NCI-H187 (cell line): ENCODE data around the gene HSPBAP1.
"Not testable (repeated sequence)": the region's sequence is repeated elsewhere in the genome, so short reads cannot be mapped to it uniquely, and the experiment has no call there.

ENCODE experiments used
- DNase-seq, 2 experiments: peaks; one replicate each; lab custom pipeline; 2025; lab: John Stamatoyannopoulos, UW

The HSPBAP1 gene

DNA sequence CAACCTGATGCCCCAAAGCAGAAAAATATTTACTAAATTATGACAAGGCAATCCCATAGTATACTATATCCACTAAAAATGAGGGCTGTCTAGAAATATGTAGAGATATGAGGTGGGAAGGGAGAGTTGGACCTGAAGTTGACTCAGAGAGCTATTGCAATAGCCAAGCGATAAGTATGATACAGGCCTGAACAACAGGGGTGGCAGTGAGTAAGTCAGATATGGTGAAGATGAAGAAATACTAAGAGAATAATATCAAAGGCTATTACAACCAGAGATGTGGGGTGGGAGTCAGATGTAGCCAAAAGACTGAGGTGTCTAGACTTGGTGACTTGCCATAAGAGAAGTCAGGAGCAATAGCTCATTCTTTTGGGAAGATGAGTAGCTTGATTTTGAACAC, 9.2 kb downstream of the HSPBAP1 start:
- no peak for DNase-seq

DNA sequence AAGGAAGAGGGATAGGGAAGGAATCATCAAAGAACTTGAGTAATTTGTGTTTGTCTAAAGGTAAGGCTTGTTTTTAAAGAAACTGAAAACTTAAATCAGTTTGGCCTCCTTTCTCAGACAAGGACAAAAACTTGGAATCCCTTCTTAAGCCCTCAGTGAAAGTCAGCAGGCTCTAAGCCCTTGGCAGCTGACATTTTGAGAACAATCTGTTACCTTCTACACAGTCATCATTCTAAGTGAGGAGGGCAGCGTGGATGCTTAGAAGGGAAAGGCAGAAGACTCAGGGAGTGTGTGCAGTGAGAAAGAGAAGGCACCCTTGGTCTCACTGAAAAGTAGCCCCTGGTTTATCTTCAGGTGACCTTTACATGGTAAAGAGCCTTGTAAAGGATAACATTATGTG, 10.8 kb downstream of the HSPBAP1 start:
- no peak for DNase-seq

DNA sequence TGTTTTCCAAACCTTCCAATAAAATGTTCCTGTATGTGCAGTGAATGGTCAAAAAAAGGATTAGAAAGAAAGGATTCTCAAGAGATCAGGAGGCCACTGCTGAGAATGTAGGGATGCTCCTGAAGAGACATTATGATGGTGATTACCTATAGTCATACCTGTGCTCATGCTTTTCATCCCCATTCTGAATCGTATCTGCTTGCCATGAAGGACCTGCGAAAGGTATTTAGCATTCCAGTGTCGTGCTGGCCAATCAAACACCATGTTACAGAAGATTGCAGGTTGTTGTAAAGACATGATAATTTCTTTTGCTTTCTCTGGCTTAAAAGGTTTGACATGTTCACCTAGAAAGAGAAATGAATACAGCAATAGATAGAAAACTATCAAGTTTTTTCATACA, 16.1 kb downstream of the HSPBAP1 start:
- no peak for DNase-seq

DNA sequence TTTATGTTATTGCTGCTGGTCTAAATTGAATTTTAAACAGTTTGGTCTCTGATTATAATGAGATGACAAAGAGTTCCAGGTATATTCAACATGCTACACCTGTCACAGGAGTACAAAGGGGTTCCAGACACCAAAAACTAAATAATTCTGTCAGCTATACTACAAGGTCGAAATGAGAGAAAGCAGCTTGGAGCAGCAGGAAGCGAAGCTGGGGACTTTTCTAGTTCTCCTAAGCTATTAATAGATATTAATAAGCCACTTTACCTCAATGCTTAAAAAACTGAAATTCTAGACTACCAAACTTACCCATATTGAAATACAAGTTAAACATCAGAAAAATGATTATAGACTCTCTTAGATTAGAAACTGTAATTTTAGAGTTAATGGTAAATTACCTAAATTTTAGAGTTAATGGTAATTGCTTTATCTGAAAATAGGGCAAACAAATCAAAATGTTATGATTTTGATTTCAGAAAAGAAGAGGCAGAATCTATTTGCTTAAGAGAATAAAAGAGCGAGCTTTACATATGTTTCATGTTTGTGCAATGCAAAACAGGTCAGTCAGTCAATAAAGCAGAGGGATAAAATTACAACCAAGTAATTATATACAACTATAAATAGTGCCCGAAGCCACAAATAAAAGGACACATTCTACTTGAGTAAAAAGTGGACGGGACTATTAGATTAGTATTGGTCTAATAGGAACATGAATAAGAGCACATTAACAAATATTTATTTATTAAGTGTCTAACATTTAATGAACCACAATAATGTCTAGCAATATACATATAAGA, 16.8 kb downstream of the HSPBAP1 start:
- DNase-seq: no peak

DNA sequence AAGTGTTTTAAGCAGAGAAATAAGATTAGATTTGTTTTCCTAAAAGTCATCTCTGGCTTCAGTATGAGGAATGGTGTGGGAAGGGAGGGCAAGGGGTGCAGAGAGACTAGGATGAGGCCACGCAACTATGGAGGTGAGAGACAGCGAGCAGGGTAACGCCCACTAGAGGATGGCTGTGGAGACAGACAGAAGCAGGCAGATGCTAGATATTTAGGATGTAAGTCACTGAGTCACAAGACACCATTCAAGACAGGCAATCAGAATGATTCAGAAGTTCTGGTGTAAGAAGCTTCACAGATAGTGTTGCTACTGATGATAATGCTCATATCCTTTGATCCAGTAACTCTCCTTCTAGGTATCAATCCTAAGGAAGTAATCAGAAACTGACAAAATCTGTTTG, 19.1 kb downstream of the HSPBAP1 start:
- no peak for DNase-seq

DNA sequence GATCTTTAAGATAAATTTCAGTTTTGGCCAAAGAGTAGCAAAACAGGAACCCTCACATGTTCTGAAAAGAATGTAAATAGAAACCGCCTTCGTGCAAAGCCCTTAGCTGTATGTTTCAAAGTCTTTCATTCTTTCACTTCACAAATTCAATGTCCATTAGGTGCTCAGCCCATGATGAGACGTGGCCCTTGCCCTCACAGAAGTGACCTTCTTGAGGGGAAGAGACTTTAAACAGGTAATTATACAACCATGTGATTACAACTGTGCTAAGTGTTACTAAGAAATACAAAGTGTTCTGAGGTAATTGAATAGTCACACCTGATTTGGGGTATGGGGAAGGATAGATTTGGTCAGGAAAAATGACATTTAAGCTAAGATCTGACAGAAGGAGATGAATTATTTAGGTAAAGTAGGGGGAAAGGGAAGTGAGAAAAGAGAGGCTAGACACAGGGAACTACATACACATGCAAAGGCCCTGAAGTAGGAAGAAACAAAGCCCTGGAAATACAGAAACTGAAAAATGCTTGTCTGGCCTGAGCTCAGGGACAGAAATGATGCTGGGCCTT, 19.6 kb downstream of the HSPBAP1 start:
- no peak for DNase-seq

DNA sequence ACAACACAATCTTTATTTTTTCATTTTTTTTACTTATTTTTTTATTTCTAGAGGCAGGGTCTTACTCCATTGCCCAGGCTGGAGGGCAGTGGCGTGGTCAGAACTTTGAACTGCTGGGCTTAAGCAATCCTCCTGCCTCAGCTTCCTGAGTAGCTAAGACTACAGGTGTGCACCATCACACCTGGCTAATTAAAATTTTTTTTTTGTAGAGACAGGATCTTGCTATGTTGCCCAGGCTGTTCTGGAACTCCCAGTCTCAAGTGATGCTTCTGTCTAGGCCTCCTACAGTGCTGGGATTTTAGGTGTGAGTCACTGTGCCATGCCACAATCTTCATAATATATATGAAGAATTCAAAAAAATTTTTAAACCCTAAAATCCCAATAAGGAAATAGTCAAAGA, 20.8 kb downstream of the HSPBAP1 start:
- no peak for DNase-seq

DNA sequence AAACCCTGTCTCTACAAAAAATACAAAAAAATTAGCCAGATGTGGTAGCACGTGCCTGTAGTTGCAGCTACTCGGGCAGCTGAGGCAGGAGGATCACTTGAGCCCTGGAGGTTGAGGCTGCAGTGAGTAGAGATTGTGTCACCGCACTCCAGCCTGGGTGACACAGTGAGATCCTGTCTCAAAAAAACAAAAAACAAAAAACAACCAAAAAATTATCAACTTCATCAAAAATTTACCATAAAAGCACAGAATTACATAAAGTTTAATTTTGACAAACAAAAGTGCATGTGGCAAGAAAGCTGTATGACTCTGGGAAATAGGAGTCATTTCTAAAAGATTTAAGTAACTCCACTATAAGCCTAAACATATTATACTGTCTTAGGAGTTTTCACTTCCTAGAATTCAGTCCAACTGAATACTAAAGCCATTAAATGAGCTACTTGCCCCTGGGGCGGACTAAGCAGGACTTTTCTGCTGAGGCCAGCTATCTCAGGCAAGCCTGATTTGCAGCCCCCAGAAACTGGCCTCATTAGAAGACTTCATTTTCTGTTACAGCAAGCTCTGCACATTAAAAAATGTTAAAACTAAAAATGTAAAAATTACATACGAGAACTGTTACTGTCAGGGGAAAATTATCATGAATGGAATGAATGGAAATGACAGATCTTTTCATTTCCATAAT, 23.0 kb downstream of the HSPBAP1 start:
- no peak for DNase-seq

DNA sequence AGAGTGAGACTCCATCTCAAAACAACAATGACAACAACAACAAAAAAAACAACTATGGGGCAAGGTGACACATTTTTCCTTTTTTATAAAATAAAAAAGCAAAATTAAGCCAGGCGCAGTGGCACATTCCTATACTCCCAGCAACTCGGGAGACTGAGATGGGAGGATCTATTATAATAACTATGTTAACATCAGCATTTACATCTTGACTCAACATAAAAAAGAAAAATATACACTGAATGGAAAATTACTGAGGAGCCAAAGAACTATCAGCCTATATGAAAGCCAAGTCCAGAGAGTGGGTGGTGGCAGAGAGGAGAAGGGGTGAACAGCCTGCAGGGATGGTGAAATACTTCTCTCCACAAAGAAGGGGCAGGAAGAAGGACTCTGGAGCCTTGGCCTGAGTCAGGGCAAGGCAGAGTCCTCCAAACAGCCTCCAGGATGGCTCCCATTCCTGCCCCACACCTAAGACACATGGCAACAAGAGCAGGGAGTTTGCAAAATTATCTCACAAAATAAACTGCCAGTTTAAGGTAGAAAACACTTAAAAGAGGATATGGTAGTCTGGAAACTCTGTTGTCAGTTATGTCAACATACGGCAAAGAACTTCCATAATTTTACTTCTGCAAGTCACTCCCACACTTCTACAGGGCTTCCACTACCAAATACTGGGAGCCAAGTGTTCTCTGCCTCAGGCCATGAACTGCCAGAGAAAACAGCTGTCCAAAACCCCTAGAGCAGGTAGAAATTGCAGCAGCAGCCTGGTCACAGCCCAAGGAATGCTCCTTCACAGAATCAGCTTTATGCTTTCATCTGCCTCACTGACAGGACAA, 25.9 kb downstream of the HSPBAP1 start:
- DNase-seq: no peak

DNA sequence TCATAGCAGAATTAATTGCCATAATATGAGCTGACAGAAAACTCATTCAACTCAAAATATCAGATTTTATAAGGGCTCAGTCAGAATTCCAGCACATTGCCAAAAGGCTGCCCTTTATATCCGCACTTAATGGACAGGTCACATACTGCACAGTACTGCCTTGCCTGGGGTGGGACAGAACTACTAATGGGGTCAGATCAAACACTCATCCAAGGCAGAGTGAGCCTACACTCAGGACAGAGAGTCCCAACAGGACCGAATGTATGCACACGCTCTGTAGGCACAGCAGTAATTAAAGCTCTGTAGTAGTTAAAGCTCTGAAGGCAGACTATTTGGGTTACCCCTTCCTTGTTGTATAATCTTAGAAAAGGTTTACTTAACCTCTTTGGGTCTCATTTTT, 27.2 kb downstream of the HSPBAP1 start:
- no peak for DNase-seq

DNA sequence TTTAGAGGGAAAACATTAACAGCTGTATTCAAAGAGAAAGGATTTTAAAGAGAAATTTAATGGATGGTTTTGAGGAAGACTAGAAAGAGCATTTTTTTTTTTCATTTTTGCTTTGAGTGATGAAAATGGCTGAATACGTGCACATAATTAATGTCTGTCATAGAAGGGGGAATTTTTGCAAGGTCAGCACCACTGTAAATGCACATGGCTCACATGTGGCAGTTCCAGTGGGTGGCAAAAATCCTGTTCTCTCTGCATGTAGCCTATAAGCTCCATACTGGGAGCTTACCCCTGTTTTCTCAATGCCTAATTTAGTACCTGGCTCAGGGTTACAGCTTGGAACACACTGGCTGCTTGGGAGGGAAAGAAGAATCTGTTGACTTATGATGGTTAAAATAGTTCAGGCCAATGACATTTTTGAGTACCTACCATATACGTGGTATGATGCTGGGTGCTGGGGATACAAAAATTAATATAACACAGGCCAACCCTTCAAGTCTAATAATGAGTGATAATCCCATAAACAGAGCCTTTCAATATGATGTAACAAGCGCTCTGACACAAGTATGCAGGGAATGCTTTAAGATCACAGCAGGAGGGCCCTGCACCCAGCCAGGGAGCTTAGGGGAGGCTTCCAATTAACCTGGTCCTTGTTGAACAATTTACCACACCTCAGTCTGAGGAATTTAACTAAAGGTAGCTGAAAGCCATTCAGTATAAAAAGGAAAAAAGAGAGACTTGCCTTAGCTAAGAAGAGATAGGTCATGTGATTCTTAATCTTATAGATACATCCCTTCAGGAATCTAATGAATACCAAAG, 33.0 kb downstream of the HSPBAP1 start:
- no peak for DNase-seq

DNA sequence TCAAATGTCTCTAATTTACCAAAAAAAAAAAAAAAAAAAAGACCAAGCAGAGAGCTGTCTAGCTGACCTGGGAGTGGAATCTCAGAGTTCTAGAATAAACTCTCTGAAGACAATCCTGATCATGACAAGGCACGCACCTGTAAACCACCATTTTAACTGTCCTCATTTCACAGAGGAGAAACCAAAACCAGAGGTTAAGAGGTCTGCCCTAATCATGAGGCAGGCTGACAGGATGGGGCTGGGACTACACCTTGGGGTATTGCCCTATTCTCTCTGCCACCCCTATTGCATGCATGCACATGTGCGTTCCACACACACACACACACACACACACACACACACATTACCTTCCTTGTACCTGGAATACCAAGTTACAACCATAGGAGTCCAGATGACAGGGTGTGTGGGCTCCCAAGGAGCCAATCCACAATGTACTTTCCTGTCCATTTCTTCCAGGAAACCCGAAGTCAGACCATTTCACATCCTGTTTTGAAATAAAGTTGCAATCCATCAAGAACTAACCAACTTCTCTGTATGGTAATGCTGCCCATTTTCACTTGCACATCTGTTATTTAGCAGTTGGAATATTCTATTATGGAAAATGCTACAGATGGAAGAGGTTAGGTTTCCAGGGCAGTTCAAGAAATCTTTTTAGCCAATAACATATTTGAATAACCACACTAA, 34.6 kb downstream of the HSPBAP1 start:
- DNase-seq: no peak

DNA sequence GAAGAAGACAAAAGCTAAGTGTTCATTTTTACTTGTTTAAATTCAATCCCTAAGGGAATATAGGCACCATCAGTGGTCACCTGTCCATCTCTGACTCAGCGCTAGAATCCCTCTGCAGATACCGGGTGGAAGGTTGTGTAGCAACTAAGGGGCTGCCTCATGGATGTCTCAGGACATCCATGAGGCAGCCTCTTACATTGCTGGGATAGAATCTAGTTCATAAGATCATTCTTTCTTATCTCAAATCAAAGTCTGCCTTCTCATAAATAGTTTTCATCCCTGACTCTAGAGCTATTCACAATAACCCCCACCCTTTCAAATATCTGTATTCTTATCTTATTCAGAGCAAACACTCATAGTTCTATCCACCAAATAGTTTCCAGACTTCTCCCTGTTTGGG, 38.1 kb downstream of the HSPBAP1 start:
- DNase-seq: no peak

DNA sequence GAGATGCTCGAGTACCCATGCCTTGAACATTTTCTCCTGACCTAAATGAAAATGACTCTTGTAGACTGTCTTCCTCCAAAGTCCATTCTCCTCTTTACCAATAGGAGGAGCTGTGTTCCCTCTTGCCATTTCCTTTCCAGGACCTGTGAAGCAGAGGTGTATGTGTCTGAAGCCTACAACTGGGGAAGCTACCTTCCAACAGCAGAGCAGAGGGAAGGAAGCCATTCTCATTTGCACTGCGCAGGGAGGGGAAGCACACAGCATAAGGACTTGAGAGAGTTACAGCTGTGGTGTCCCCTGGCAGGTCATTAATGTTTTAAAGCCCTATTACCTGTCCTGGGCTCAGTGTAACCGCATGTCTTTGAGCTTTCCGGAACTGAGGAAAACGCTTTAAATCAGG, 38.7 kb downstream of the HSPBAP1 start:
- no peak for DNase-seq

DNA sequence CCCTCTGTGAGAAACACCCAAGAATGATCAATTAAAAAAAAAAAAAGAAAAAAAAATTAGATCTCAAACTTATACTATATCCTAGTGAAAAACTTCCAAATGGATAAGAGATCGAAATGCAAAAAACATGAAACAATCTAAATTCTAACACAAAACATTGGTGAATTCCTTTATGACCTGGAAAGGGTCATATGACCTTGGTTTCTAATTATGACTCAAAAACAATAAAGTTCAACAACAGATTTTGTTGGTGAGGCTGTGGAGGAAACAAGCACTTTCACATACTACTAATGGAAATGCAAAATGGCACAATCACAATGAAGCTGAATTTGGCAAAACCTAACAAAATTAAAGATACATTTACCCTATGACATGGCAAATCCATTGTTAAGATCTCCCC, 45.3 kb downstream of the HSPBAP1 start:
- DNase-seq: no peak

DNA sequence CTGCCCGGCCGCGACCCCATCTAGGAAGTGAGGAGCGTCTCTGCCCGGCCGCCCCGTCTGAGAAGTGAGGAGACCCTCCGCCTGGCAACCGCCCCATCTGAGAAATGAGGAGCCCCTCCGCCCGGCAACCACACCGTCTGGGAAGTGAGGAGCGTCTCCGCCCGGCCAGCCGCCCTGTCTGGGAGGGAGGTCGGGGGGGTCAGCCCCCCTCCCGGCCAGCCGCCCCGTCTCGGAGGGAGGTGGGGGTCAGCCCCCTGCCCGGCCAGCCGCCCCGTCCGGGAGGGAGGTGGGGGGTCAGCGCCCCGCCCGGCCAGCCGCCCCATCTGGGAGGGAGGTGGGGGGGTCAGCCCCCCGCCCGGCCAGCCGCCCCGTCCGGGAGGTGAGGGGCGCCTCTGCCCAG, 46.3 kb downstream of the HSPBAP1 start:
- DNase-seq: not testable (repeated sequence)

DNA sequence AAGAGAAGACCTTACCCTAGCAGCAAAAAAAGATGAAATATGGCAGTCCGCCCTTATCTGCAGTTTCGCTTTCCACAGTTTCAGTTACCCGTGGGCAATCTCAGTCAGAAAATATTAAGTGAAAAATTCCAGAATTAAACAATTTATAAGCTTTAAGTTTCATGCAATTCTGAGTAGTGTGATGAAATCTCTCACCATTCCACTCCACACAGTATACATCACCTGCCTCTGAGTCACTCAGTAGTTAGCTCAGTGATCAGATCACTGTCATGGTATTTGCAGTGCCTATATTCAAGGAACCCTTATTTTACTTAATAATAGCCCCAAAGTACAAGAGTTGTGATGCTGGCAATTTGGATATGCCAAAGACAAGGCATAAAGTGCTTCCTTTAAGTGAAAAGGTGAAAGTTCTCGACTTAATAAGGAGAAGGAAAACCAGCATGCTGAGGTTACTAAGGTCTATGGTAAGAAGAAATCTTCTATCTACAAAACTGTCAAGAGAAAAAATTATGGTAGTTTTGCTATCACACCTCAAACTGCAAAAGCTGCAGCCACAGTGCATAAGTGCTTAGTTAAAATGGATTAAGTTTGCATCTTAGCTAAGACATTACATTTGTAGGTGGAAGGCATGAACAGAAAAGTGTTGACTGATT, 48.1 kb downstream of the HSPBAP1 start:
- no peak for DNase-seq

DNA sequence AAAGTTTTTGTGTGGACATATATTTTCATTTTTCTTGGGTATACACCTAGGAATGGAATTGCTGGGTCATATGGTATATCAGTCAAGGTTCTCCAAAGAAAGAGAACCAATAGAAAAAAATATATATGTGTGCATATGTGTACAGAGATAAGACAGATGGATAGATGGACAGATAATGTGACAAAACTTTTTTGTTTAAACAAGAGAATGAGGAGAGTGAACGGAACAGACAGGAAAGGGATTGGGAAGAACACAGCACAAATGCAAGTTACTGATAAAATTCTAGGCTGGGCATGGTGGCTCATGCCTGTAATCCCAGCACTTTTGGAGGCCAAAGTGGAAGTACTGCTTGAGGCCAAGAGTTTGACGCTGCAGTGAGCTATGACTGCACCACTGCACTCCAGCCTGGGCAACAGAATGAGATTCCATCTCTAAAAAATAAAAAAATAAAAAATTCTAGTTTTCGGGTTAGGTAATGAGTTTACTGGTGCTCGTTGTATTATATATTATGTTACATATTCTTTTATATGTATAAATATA, 50.0 kb downstream of the HSPBAP1 start:
- DNase-seq: no peak

DNA sequence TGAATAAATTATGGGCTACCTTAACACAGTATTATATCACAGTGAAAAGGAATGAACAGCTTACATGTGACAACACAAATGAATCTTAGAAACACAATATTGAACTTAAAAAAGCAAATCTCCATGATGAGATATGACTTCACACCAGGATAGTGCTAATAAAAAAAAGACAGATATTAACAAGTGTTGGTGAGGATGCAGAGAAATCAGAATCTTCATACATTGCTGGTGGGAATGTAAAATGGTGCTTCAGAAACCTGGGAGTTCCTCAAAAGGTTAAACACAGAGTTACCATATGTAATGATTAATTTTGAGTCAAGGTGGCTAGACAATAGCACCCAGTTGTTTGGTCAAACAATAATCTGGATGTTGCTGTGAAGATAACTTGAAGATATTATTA, 51.4 kb downstream of the HSPBAP1 start:
- no peak for DNase-seq

DNA sequence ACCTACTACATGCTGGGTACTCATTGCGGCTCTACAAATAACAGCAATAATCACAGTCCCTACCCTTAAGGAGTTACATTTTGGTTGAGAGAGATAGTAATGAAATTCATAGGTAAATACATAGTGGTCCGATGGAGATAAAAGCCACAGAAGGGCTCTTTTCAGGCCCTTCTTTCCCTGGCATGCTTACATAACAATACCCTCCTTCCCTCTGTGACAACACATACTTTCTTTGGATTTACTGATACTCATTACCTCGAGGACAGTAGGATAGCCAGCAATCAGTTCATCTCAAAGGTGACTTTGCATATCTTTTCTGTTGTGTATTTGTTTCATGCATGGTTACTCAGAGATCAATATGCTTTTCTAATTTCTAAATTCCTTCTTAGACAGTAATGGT, 54.5 kb downstream of the HSPBAP1 start:
- DNase-seq: no peak
